T-cell (primary cell): Measurements from ENCODE around the gene FAM117B. TPM values are rescaled to one million over a fixed set of nuclear protein-coding genes. Genes with fewer than 3 reads are reported as not detected.
"Not testable (repeated sequence)": the region's sequence is repeated elsewhere in the genome, so short reads cannot be mapped to it uniquely, and the experiment has no call there.

Experiments
- ATAC-seq, 4 experiments: fragments of 200-7000 bp in 3 of 4; fragments of 150-1000 bp in 1 of 4; cut with Tn5 transposase; replicated peaks in 1 of 4; 1 replicate in 3 of 4; 2 replicates in 1 of 4; pipeline ENCODE4 v1.10.0; 2021; ENCODE audit warnings: moderate library complexity in 3 of 4, mild to moderate bottlenecking in 2 of 4, moderate number of reproducible peaks in 1 of 4
- CTCF ChIA-PET, 2 donors: fragments of 300-600 bp; sonication (Branson Sonifier 250); formaldehyde crosslinking; loops; one replicate each; lab custom pipeline; 2022; ENCODE audit warnings: antibody characterized with exemption in 2 of 2; lab: Charles Lee
- POLR2A ChIA-PET, 2 donors: fragments of 300-600 bp; sonication (Branson Sonifier 250); formaldehyde crosslinking; loops; one replicate each; lab custom pipeline; 2022; ENCODE audit warnings: antibody characterized with exemption in 2 of 2; lab: Charles Lee
- DNase-seq, 35 experiments: peaks; one replicate each; pipeline versions ENCODE4 v3.0.0 to v3.0.0-alpha.2; 2013 to 2023
- H3K27ac ChIP-seq: one replicate; pipeline ENCODE4 v1.5.1; 2013; ENCODE audit warnings: low read length
- H3K27me3 ChIP-seq, 2 experiments: replicated peaks in 1 of 2; 1 replicate in 1 of 2; 2 replicates in 1 of 2; pipeline versions ENCODE4 v1.6.1 to v1.7.0; 2013; ENCODE audit warnings: low read length in 1 of 2, mixed read lengths in 1 of 2; ENCODE audit not compliant: control insufficient read depth in 2 of 2, insufficient read depth in 2 of 2; ENCODE audit errors: extremely low read depth in 1 of 2
- H3K36me3 ChIP-seq, 2 donors: 1 replicate in 1 of 2; 2 replicates in 1 of 2; pipeline versions ENCODE4 v1.6.1 to v1.7.0; 2013; ENCODE audit warnings: low read length in 1 of 2; ENCODE audit not compliant: control insufficient read depth in 2 of 2, insufficient read depth in 1 of 2; ENCODE audit errors: extremely low read depth in 1 of 2
- H3K4me1 ChIP-seq, 2 experiments: 1 replicate in 1 of 2; 2 replicates in 1 of 2; pipeline versions ENCODE4 v1.6.1 to v1.7.0; 2013; ENCODE audit warnings: low read length in 2 of 2, mixed read lengths in 1 of 2; ENCODE audit not compliant: insufficient read depth in 2 of 2, control insufficient read depth in 1 of 2; ENCODE audit errors: extremely low read depth in 1 of 2
- H3K4me3 ChIP-seq, 2 donors: 1 replicate in 1 of 2; 2 replicates in 1 of 2; pipeline versions ENCODE4 v1.5.1 to v1.7.0; 2013; ENCODE audit warnings: mild to moderate bottlenecking in 2 of 2, low read length in 1 of 2, moderate library complexity in 1 of 2; ENCODE audit not compliant: control insufficient read depth in 1 of 2; ENCODE audit errors: extremely low read depth in 1 of 2
- H3K9me3 ChIP-seq: 2 replicates; pipeline ENCODE4 v1.7.0; 2013
- H3K27ac Mint-ChIP-seq, 2 donors: one replicate each; pipeline ENCODE4 v1.8.0; 2020 to 2021; ENCODE audit warnings: mild to moderate bottlenecking in 2 of 2, mixed read lengths in 2 of 2
- H3K27me3 Mint-ChIP-seq, 2 donors: one replicate each; pipeline ENCODE4 v1.8.0; 2021 to 2022; ENCODE audit warnings: mixed read lengths in 2 of 2
- H3K36me3 Mint-ChIP-seq: one replicate; pipeline ENCODE4 v1.8.0; 2021; ENCODE audit warnings: mixed read lengths
- H3K4me1 Mint-ChIP-seq, 3 donors: one replicate each; pipeline ENCODE4 v1.8.0; 2020 to 2022; ENCODE audit warnings: mixed read lengths in 3 of 3, mild to moderate bottlenecking in 1 of 3
- H3K4me3 Mint-ChIP-seq, 3 donors: one replicate each; pipeline ENCODE4 v1.8.0; 2020 to 2022; ENCODE audit warnings: mild to moderate bottlenecking in 3 of 3, mixed read lengths in 3 of 3, moderate library complexity in 3 of 3
- H3K9me3 Mint-ChIP-seq, 3 donors: one replicate each; pipeline ENCODE4 v1.8.0; 2020 to 2022; ENCODE audit warnings: mixed read lengths in 3 of 3
- WGBS: methylation state at CpG from one replicate; pipeline ENCODE4 v1.1.5; 2013; ENCODE audit warnings: missing lambda C conversion rate; ENCODE audit not compliant: insufficient coverage; 5-methylcytosine and 5-hydroxymethylcytosine counted together
- total RNA-seq, 35 experiments: library from RNA in 6 of 35; stranded (reverse) in 6 of 35; fragments of 120-200 nt in 1 of 35; gene quantifications; one replicate each; pipeline versions ENCODE4 v1.2.1 to v1.2.4 and lab custom pipeline; 2013 to 2026

Gene FAM117B
- total RNA-seq, 5 donors from 2014 or later (not counting 1 experiment from before 2014, with no cell fraction given), result 23.6 to 44.0 (median 28.4) TPM

DNA sequence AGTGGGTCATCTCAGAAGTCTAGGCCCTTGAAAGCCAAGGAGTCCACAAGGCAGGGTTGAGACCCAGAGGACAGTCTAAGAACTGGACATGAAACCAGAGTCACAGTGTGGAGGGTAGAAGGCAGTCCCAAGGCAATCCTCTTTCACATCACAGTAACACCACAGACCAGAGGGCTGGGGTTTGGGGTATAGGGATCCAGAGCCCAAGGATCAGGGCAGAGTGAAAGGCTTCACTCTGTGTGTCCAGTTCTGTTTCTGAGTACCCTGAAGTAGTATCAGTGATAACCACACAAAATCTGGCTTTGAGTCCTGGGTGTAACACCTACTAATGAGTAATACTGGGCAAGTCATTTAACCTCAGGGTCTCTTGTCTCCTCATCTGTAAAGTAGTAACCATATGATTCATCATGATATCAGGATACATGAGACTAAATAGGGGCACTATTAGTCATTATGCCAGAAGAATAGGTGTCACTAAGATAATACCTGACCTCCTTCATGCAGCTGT is 145.8 kb downstream of the FAM117B start:
- Mint-ChIP-seq H3K4me3 (no peak overlapping the region), H3K9me3 (no peaks in the 10 kb centered on the region), H3K4me1 (peaks cover 0 to 3% (median 0%) of the 10 kb centered on the region in 3 donors), H3K27me3 (no peaks in the 10 kb centered on the region), H3K27ac (peak overlapping the region in 1 of 2 donors; percentile 34), H3K36me3 (peaks cover 63% of the 10 kb centered on the region)
- Histone ChIP-seq H3K27me3 (no peaks in the 10 kb centered on the region), H3K27ac (no peak overlapping the region), H3K4me1 (no peaks in the 10 kb centered on the region), H3K9me3 (no peaks in the 10 kb centered on the region), H3K36me3 (peaks cover 3 to 26% of the 10 kb centered on the region in 2 donors), H3K4me3 (no peak overlapping the region)
- ChIA-PET POLR2A (no interaction called here), CTCF (no interaction called here)
- ATAC-seq, result no peak
- no peak for DNase-seq

DNA sequence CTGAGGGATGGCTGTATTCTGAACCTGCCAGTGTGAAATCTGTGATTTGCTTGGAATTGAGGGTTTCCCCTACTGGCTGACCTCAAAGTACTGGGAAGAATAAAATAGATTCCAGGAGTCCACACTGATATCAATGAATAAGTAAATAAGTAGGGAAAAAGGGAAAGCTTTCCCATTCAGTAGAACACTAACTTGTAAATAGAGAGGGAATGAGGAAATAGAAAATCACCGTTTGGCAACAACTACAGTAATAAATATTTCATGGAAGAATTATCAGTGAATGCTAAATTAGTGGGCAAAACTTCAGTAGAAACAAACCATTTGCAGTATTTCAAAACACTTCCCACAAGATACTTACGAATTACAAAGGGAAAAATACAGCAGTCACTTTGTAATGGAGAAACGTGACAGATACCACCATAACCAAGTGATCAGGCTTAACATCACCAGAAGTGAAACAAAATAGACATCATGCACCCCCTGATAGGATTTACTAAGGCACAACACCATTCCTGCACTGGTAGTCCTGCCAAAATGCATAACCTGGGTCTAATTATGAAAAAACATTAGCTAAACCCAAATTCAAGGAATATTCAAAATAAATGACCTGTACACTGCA is 148.3 kb downstream of the FAM117B start:
- no peak overlapping the region for H3K27ac Mint-ChIP-seq
- Histone ChIP-seq H3K27ac (no peak overlapping the region), H3K27me3 (no peaks in the 10 kb centered on the region), H3K4me1 (no peaks in the 10 kb centered on the region), H3K4me3 (no peak overlapping the region), H3K36me3 (peaks cover 3 to 26% of the 10 kb centered on the region in 2 donors), H3K9me3 (no peaks in the 10 kb centered on the region)
- POLR2A ChIA-PET, result no interaction called here
- peaks cover 64% of the 10 kb centered on the region for H3K36me3 Mint-ChIP-seq
- H3K9me3 Mint-ChIP-seq, result no peaks in the 10 kb centered on the region
- H3K4me3 Mint-ChIP-seq, result no peak overlapping the region
- peaks cover 0 to 7% (median 3%) of the 10 kb centered on the region in 3 donors for H3K4me1 Mint-ChIP-seq
- CTCF ChIA-PET, result interaction anchor here (0.7 to 0.8 kb wide), 2 partner anchors 12 to 1412 kb away, joined by 3 read pairs; no protein-coding TSS in a partner anchor
- no peak for DNase-seq
- no peak for ATAC-seq
- H3K27me3 Mint-ChIP-seq, result no peaks in the 10 kb centered on the region
- 100% methylated on average over 1 of the region's 3 CpGs for WGBS

DNA sequence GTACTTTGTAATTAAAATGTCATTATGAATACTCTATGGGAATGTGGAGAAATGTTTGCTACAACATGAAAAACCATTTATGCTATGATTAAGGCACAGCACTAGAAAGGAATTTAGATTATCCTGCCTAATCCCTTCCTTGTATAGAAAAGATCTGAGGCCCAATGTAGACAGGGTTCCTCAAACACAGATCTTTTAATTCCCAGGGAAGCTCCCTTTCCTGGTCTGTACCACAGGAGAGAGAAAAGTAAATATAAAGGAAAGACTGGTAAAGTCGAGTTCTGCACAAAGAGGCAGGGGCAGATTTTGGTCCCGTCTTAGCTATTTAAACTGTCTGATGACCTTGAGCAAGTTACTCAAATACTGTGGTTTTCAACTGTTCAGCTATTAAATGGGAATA is 152.1 kb downstream of the FAM117B start:
- ChIA-PET POLR2A (no interaction called here), CTCF (no interaction called here)
- Mint-ChIP-seq H3K4me3 (no peak overlapping the region), H3K27me3 (no peaks in the 10 kb centered on the region), H3K4me1 (peaks cover 0 to 7% (median 0%) of the 10 kb centered on the region in 3 donors), H3K27ac (peak overlapping the region in 1 of 2 donors; percentile 64), H3K36me3 (peaks cover 53% of the 10 kb centered on the region), H3K9me3 (no peaks in the 10 kb centered on the region)
- Histone ChIP-seq H3K27ac (no peak overlapping the region), H3K9me3 (no peaks in the 10 kb centered on the region), H3K4me1 (no peaks in the 10 kb centered on the region), H3K27me3 (no peaks in the 10 kb centered on the region), H3K4me3 (no peak overlapping the region), H3K36me3 (peaks cover 0 to 16% of the 10 kb centered on the region in 2 donors)
- no peak for DNase-seq
- 92% methylated on average over 2 of the region's 2 CpGs for WGBS
- ATAC-seq, result no peak

DNA sequence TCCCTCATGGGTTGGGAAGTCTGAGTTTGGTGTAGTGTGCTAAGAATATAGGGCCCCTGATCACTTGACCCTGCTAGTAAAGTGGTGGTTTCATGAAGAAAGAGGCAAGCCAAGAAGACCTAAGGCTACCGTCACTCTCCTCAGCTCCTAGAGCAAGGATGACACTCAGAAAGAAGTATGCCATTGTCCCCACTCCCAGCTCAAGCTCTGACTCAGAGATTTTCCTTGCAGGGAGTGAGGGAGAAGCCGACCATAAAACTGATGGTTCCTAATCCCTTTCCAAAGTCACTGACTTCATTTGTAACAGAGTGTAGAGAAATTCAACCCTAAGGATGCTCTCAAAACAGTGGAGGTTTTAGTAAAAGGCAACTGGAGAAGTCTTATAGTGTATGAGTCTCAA is 155.9 kb downstream of the FAM117B start:
- ChIA-PET POLR2A (no interaction called here), CTCF (no interaction called here)
- DNase-seq (no peak), ATAC-seq (no peak)
- Mint-ChIP-seq H3K4me3 (no peak overlapping the region), H3K36me3 (peaks cover 34% of the 10 kb centered on the region), H3K27me3 (no peaks in the 10 kb centered on the region), H3K4me1 (peaks cover 0 to 7% (median 0%) of the 10 kb centered on the region in 3 donors), H3K9me3 (no peaks in the 10 kb centered on the region), H3K27ac (peak overlapping the region in 1 of 2 donors; percentile 44)
- no peaks in the 10 kb centered on the region for H3K4me1 ChIP-seq
- H3K4me3 ChIP-seq, result no peak overlapping the region
- no peaks in the 10 kb centered on the region for H3K27me3 ChIP-seq
- peaks cover 4 to 6% of the 10 kb centered on the region in 2 donors for H3K36me3 ChIP-seq
- no CpG with 5 or more reads among the region's 2 CpGs for WGBS
- H3K27ac ChIP-seq, result no peak overlapping the region
- no peaks in the 10 kb centered on the region for H3K9me3 ChIP-seq

DNA sequence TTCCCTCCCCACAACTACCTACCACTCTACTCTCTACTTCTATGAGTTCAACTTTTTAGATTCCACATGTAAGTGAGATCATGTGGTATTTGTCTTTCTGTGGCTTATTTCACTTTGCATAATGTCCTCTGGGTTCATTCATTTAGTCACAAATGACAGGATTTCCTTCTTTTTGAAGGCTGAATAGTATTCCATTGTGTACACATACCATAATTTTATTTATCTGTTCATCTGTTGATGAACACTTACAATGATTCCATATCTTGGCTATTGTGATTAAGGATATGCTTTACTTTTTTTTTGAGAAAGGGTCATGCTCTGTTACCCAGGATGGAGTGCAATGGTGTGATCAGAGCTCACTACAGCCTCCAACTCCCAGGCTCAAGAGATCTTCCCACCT is 163.2 kb downstream of the FAM117B start:
- Mint-ChIP-seq H3K27ac (no peak overlapping the region), H3K4me1 (no peaks in the 10 kb centered on the region), H3K27me3 (no peaks in the 10 kb centered on the region), H3K9me3 (peaks cover 0 to 13% (median 5%) of the 10 kb centered on the region in 3 donors), H3K36me3 (peaks cover 47% of the 10 kb centered on the region), H3K4me3 (no peak overlapping the region)
- H3K27me3 ChIP-seq, result no peaks in the 10 kb centered on the region
- ATAC-seq (no peak), DNase-seq (no peak)
- no peak overlapping the region for H3K4me3 ChIP-seq
- peaks cover 3 to 6% of the 10 kb centered on the region in 2 donors for H3K36me3 ChIP-seq
- H3K9me3 ChIP-seq, result no peaks in the 10 kb centered on the region
- CTCF ChIA-PET, result no interaction called here
- H3K27ac ChIP-seq, result no peak overlapping the region
- H3K4me1 ChIP-seq, result no peaks in the 10 kb centered on the region
- POLR2A ChIA-PET, result no interaction called here

DNA sequence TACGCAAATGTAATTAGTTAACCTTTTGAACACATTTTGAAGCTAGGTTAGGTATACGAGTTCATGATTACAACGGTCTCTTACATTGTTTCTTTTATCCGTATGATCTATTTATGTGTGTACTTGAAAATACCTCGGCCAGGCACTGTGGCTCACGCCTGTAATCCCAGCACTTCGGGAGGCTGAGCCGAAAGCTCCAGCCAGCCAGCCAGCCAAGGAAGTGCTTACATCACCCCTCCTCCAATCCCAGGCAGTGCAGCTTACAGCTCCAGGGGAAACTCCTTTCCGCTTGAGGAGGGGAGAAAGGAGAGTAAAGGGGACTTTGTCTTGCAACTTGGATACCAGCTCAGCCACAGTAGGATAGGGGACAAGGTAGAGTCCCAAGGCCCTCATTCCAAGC is 171.1 kb downstream of the FAM117B start:
- H3K36me3 ChIP-seq, H3K4me3 Mint-ChIP-seq, ATAC-seq, H3K27me3 ChIP-seq, H3K27ac Mint-ChIP-seq, H3K4me1 Mint-ChIP-seq, H3K9me3 Mint-ChIP-seq, DNase-seq, H3K4me3 ChIP-seq, H3K27ac ChIP-seq, H3K27me3 Mint-ChIP-seq, H3K4me1 ChIP-seq, H3K9me3 ChIP-seq, POLR2A ChIA-PET: not testable (repeated sequence)
- CTCF ChIA-PET, result interaction anchor here in 1 of 2 donors (1.1 kb wide), 1 partner anchor 231 kb away, joined by 4 read pairs; no protein-coding TSS in a partner anchor
- peaks cover 63% of the 10 kb centered on the region for H3K36me3 Mint-ChIP-seq
- 100% methylated on average over 1 of the region's 9 CpGs for WGBS
